Activated naive CD4-positive, alpha-beta T cell treated with anti-CD3 and anti-CD28 coated beads, Interleukin-2, amount 50 U/mL, for 72 hours (primary cell): Measurements from ENCODE around the gene TAS1R3. TPM values are rescaled to one million over a fixed set of nuclear protein-coding genes. Genes with fewer than 3 reads are reported as not detected.
A peak's percentile ranks its signal among the peaks of the same experiment; 100 is the strongest.

Source experiments
- ATAC-seq, 2 donors: fragments of 150-1000 bp; cut with Tn5 transposase; 2 replicates each; pipeline ENCODE4 v1.10.0; 2021; ENCODE audit warnings: mild to moderate bottlenecking in 2 of 2, moderate library complexity in 2 of 2
- DNase-seq, 2 donors: peaks; one replicate each; pipeline ENCODE4 v3.0.0; 2021 to 2022; ENCODE audit warnings: low spot score in 2 of 2
- H3K27ac Mint-ChIP-seq, 2 donors: one replicate each; pipeline ENCODE4 v1.8.0; 2022; ENCODE audit warnings: mild to moderate bottlenecking in 2 of 2, mixed read lengths in 2 of 2
- H3K36me3 Mint-ChIP-seq, 2 donors: one replicate each; pipeline ENCODE4 v1.8.0; 2022; ENCODE audit warnings: mixed read lengths in 2 of 2
- H3K9me3 Mint-ChIP-seq, 2 donors: one replicate each; pipeline ENCODE4 v1.8.0; 2022; ENCODE audit warnings: mixed read lengths in 2 of 2
- total RNA-seq, 2 donors: library from RNA; stranded (reverse); gene quantifications; one replicate each; pipeline ENCODE4 v1.2.3, GENCODE V29; 2022

The TAS1R3 gene
- total RNA-seq, 2 donors from 2014 or later = 0.32 to 0.43 TPM

DNA sequence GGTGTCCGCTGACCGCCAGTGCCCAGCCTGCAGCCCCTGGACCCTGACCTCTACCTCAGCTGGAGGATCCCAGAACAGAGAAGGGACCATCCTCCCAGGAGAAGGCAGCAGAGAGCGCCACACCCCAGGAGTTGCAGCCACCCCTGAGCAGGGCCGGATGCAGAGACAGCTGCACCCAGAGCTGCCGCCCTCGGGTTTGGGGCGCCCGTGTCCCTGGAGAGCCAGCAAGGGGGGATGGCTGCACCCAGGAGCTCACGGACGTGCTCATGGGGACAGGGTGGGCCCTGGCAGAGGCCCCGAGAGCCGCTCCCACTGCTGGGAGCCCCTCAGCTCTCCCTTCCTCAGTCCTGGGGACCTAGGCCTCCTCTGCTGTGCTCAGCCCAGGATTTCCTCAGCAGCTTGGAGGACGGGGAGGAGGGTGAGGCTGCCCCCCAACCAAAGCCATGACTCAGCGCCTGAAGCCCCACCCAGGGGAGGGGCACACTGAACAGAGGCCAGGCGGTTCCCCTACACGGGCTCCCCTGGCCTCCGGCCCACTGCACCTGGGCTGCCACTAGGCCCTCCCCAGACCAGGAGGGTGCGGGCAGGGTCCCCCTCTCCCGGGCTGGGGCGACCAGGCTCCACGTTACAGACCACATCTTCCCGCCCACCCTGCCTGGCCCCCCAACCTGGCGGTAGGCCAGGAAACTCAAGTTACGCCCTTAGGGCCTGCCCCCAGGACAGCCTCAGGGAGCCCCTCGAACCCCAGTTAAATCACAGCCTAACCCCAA is 25.6 kb upstream of the TAS1R3 start:
- Mint-ChIP-seq H3K9me3 (no peaks in the 10 kb centered on the region), H3K36me3 (peaks cover 0 to 7% of the 10 kb centered on the region in 2 donors), H3K27ac (peak overlapping the region in 1 of 2 donors; percentile 51)
- DNase-seq (peak in 1 of 2 donors; percentile 63), ATAC-seq (peak in 1 of 2 donors; percentile 25)

DNA sequence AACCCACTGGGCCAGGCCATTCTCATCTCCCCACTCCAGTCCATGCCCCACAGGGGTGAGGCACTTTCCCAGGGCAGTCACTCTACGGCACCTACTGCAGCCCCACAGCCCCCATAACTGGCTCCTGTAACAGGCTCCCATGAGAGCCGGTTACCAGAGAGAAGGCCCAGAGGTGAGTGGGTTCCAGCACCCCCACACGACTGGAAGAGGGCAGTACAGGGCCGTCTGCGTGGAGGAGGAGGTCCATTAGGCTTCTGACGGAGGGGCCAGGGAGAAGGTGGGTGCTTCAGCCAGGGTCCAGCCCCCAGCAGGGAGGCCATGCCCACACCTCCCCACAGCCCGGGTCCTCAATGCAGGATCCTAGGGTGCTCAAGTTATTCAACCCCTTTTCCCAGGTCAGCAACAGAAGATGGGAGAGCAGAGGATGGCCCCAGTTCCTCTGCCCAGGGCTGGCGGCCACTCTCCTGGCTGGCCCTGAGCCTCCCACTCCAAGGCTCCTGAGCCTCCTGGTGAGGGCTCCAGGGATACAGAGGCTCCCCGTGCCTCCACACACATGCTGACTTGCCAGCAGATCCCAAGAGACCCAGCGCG is 24.9 kb upstream of the TAS1R3 start:
- peaks cover 0 to 7% of the 10 kb centered on the region in 2 donors for H3K36me3 Mint-ChIP-seq
- DNase-seq (no peak), ATAC-seq (no peak)

DNA sequence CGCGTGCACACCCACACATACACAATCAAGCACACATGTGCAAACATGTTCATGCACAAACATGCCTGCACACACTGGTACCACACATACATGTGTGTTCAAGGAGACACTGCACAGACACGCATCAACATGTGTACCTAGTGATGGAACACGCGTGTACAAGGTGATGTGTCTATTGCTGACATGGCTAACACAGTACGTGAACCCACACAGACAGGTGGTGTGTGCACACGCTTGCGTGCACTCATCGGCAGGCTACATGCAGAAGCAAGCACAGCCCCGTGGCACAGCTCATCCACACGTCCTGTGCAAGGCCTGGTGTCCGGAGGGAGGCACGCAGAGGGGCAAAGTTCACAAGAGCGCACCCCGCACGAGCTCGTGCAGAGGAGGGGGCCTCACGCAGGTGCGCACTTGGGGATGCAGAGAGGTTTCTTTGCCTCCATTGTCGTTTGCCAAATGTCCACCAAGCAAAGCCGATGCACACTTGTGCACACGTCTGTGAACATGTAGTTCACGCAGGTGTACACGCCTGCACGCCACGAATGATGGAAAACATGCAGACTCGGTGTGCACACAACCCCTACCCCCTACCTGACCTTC is 24.3 kb upstream of the TAS1R3 start:
- no peaks in the 10 kb centered on the region for H3K9me3 Mint-ChIP-seq
- ATAC-seq (no peak), DNase-seq (no peak)
- peak overlapping the region; percentile 51 to 86 for H3K27ac Mint-ChIP-seq
- H3K36me3 Mint-ChIP-seq = peaks cover 0 to 7% of the 10 kb centered on the region in 2 donors

More for the DNA sequence above, 24.9 kb upstream of the TAS1R3 start:
- peak overlapping the region; percentile 51 to 86 for H3K27ac Mint-ChIP-seq
- no peaks in the 10 kb centered on the region for H3K9me3 Mint-ChIP-seq

DNA sequence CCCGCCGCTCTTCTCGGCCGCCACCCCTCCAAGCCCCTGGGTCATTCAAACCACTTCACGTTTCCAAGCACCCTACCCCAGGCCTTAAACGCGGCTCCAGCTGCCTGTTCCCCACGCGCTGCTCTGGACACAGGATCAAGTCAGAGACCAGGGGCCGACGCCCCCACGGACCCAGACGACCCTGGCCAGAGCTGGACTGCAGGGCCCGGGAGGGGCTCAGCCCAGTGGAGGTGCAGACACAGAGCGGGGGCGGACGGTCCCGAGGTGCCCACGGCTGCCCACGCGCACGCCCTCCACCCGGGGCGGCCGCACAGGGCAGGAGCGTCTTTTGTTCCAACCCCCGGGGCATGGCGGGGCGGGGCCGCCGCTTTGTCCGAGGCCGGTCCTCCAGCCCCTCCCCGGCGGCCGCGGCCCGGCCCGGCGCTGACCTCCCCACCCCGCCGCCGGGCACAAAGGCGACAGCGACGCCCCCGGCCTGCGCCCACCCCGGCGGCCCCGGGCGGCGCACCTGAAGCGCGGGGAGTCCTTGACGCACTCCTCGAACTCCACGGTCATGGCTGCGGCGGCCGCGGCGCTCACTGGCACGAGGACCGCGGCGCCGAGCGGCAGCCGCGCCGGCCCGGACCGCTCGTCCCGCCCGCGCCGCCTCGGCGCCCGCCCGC is 23.7 kb upstream of the TAS1R3 start:
- Mint-ChIP-seq H3K27ac (peak overlapping the region; percentile 51 to 65), H3K9me3 (no peaks in the 10 kb centered on the region), H3K36me3 (peaks cover 0 to 7% of the 10 kb centered on the region in 2 donors)
- ATAC-seq (peak in 1 of 2 donors; percentile 3), DNase-seq (no peak)

DNA sequence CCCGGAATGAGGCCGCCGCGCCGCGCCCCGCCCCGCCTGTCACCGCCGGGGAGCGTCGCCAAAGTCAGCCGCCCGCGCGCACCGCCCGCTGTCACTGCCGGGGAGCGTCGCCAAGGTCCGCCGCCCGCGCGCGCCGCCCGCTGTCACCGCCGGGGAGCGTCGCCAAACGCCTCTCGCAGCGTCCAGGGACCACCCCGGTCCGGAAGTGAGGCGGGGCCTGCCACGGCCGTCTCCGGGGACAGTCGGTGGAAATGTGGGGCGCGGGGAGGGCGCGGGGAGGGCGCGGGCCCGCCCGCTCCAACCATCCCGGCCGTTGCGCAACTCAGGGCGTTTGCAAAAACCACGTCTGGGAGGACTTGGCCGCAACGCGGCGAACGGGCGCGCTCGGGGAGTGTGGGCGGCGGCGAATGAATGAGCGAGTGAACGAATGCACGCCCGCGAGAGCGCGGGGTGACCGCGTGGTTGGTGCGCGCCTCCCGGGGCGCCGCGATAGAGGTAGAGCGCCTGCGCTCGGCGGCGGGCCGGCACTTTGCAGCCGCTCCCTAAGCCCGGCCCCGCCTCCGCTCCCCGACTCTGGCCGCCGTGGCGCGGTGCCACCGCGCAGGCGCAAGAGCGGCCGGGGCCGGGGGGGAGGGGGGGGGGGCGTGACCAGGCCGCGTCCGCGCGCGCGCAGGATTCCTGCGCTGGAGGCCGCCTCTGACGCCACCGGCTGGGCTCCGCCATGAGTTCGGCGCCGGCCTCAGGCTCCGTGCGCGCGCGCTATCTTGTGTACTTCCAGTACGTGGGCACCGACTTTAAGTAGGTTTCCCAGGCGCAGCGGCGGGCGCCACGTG is 22.9 kb upstream of the TAS1R3 start, which contains the start of the genes ACAP3 and PUSL1:
ACAP3 (minus strand) TSS at position 8 of the 833 bp plus-strand sequence. CDS start 115 bp downstream, outside the sequence.
PUSL1 (plus strand) TSS at position 675 of the 833 bp plus-strand sequence; CDS start at position 722, 47 bp downstream.
- ATAC-seq (peak; percentile 79 to 80), DNase-seq (peak; percentile 90 to 96)
- H3K9me3 Mint-ChIP-seq = no peaks in the 10 kb centered on the region
- peaks cover 0 to 7% of the 10 kb centered on the region in 2 donors for H3K36me3 Mint-ChIP-seq
- H3K27ac Mint-ChIP-seq = peak within 1 kb of the TSS; percentile 63 to 87

DNA sequence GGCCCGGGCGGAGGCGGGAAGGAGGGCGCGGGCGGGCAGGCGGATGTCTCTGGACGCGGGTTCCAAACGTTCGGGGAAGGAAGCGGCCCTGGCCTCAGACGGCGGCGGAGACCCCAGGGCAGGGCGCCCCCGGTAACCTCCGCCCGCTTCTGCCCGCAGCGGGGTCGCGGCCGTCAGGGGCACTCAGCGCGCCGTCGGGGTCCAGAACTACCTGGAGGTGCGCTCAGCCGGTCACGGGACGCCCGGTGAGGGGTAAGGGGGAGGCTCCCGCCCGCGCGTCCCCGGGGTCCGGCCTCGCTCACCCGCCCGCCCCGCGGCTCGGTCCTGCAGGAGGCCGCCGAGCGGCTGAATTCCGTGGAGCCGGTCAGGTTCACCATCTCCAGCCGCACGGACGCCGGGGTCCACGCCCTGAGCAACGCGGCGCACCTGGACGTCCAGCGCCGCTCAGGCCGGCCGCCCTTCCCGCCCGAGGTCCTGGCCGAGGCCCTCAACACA is 22.3 kb upstream of the TAS1R3 start:
- Mint-ChIP-seq H3K9me3 (no peaks in the 10 kb centered on the region), H3K27ac (peak overlapping the region; percentile 63 to 87), H3K36me3 (peaks cover 0 to 7% of the 10 kb centered on the region in 2 donors)
- no peak for DNase-seq
- peak in 1 of 2 donors; percentile 1 for ATAC-seq

DNA sequence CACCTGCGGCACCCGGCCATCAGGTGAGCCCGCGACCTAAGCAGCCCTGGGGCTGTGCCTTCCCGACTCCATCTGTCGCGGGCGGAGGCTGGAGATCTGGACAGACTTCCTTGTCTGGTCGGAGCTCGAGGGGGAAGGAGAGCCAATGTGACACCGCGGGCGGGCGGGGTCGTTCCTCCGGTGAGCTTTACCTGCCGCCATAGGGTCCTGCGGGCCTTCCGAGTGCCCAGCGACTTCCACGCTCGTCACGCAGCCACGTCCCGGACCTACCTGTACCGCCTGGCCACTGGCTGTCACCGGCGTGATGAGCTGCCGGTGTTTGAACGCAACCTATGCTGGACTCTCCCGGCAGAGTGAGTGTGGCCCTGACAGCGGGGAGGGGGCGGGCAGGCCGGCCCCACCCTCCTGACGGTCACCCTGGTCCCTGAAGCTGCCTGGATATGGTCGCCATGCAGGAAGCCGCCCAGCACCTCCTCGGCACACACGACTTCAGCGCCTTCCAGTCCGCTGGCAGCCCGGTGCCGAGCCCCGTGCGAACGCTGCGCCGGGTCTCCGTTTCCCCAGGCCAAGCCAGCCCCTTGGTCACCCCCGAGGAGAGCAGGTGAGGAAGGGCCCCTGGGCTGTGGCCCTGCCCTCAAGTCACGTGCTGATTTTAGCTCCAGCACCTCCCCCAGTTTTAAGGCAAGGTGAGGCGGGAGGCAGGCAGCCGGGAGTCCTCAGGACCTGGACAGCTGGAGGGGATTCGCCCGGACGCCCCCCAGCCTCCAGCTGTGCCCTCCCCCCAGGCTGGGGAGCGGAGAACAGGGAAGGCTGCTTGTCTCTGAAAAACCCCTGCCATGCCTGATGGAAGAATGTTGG is 21.6 kb upstream of the TAS1R3 start:
- H3K9me3 Mint-ChIP-seq = no peaks in the 10 kb centered on the region
- H3K27ac Mint-ChIP-seq = peak overlapping the region; percentile 36 to 63
- H3K36me3 Mint-ChIP-seq = peaks cover 0 to 7% of the 10 kb centered on the region in 2 donors
- DNase-seq (no peak), ATAC-seq (no peak)

DNA sequence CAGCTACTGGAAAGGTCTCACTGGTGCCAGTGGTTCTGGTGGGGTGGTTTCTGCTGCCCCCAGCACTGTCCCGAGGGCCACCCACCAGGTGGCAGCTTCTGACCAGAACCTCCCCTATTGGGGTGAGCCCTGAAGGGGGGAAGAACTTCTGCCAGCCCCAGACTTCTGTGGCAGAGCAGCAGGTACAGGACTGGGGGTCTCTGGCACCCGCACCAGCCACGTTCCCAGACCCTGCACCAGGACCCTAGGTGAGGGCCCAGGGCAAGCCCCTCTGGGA is 21.0 kb upstream of the TAS1R3 start:
- H3K9me3 Mint-ChIP-seq = no peaks in the 10 kb centered on the region
- ATAC-seq (no peak), DNase-seq (no peak)
- peak overlapping the region in 1 of 2 donors; percentile 63 for H3K27ac Mint-ChIP-seq
- H3K36me3 Mint-ChIP-seq = peaks cover 0 to 7% of the 10 kb centered on the region in 2 donors

DNA sequence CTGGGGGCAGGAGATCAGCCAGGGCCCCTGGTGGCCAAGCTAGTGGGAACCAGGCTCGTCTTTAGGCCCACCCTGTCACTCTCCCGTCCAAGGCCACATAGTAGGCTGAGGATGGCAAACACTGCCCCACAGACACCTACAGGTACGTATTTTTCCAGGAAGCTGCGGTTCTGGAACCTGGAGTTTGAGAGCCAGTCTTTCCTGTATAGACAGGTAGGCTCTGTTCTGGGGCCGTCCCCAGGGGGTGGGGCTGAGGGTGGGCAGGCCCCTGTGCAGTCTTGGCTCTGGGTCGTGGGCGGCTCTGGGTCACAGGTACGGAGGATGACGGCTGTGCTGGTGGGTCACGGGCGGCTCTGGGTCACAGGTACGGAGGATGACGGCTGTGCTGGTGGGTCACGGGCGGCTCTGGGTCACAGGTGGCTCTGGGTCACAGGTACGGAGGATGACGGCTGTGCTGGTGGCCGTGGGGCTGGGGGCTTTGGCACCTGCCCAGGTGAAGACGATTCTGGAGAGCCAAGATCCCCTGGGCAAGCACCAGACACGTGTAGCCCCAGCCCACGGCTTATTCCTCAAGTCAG is 20.5 kb upstream of the TAS1R3 start:
- ATAC-seq = no peak

DNA sequence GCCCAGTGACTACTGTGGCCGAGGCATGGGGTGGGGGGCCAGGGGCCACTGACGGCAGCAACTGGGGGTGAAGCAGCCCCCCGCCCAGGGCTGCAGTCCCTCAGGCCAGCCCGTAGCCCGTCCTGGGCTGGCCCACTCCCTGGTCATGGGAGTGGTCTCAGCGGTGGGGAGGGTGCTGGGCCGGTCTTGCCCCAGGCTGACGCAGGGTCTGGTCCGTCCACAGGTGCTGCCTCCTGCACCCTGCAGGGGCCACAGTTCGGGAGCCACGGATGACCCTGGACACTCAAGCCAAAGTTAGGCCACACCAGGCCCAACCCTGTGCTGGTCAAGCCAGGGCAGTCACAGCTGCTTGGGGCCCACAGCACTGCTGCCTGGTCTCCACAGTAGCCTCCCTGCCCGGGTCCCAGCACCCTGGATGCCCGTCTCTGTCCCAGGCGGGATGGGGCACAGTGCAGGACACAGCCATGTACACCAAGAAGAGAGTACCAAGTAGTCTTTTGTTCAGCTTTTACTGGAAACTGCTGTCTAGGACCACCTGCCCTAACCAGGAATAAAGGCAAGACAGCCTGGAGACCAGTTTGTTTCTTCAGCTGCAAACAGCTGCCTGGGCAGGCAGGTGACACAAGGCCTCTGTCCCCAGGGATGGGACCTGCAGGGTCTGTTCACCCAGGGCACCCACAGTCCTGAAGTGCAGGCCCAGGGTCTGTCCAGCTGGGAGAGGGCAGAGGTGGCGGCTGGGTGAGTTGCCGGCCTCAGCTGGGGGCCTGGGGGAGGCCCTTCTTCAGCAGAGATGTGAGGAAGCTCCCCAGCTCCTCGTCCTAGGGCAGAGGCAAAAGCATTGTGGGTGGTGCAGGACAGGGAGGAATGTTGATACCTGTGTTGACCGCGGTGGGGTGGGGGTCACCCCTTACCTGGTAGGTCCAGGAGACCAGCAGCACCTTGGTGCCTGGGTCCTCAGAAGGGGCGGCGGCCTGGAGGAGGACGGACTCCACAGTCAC is 19.7 kb upstream of the TAS1R3 start:
- DNase-seq (no peak), ATAC-seq (no peak)
- Mint-ChIP-seq H3K27ac (peak overlapping the region in 1 of 2 donors; percentile 27), H3K9me3 (no peaks in the 10 kb centered on the region), H3K36me3 (peaks cover 0 to 7% of the 10 kb centered on the region in 2 donors)

More for the DNA sequence above, 20.5 kb upstream of the TAS1R3 start:
- no peak for DNase-seq
- Mint-ChIP-seq H3K27ac (peak overlapping the region in 1 of 2 donors; percentile 27), H3K9me3 (no peaks in the 10 kb centered on the region), H3K36me3 (peaks cover 0 to 7% of the 10 kb centered on the region in 2 donors)

DNA sequence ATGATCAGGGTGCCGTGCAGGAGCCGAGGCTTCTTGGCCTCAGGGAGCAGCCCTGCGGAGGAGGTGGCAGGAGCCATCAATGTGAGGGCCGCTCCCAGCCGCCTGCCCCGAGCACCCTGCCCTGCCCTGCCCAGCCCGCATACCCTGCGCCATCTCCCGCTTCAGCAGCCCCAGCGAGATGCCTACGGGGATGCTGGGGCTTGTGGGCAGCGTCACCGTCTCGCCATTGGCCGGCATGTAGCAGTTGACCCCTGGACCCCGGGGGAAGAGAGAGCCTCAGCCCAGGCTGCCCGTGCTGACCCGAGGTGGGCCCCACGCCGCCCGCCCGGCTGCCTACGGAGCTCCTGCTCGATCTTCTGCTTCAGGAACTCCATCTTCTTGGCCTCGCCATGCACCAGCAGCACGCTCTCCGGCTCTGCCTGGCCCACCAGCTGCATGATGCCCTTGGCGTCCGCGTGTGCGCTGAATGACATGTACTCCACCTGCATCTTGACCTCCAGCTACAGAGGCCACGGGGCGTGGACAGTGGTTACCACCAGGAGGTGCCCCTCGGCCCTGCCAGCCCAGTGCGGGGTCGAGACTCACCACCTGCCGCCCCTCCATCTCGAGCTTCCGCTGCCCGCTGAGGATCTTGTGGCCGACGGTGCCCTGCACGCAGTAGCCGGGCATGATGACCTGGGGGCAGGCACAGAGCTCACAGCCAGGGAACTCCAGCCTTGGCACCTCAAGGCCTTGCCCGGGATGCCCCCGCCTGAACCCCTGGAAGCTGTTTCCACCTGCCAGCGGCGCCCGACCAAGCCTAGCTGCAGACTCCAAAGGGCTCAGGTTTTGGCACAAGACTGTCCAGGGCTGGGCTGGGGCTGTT is 18.4 kb upstream of the TAS1R3 start:
- H3K36me3 Mint-ChIP-seq = no peaks in the 10 kb centered on the region
- H3K9me3 Mint-ChIP-seq = no peaks in the 10 kb centered on the region
- DNase-seq (no peak), ATAC-seq (no peak)
- no peak overlapping the region for H3K27ac Mint-ChIP-seq

DNA sequence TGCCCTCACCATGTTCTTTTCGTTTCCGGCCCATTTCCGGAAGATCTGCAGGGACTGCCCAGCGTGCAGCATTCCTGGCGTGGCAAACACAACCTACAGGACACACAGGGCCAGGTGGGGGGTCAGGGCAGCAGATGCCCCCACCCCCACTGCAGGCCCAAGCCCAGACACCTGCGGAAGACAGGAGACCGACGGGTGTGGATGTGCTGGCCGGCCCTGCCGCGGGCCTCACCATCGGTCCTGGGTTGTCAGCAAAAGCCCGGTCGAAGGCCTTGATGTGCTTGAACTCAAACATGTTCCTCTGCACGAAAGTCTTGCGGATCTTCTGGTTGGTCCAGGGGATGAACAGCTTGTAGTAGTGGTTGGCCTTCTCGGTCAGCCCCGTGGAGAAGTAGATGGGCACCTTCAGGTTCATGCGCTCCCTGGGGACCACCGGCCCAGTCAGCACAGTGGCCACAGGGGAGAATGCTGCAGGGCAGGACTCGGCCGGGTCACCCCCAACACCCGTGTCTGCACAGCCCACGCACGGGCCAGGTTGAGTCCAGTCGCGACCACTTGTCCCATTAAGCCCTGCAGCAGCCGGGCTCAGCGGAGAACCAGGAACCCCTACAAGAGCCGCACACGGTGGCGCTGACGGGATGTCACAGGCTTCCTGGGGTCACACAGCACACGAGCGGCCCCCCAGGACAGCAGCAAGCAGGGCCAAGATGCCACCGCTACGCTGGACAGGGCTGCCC is 17.4 kb upstream of the TAS1R3 start:
- DNase-seq (no peak), ATAC-seq (no peak)
- H3K9me3 Mint-ChIP-seq = no peaks in the 10 kb centered on the region
- no peaks in the 10 kb centered on the region for H3K36me3 Mint-ChIP-seq
- H3K27ac Mint-ChIP-seq = no peak overlapping the region

DNA sequence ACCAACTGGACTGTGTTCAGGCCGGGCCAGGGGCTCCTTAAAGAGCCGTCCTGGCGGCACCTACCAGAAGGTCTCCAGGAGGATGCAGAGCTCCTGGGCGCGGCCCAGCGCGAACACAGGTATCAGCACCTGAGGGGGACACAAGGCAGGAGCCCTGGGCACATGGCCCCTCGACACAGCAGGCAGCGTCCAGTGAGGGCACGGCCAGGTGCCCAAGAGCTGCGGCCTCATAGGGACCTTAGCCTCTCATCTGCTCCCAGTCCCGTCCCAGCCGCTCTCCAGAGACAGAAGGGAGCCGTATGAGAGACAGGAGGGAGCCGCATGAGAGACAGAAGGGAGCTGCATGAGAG is 16.9 kb upstream of the TAS1R3 start:
- Mint-ChIP-seq H3K27ac (no peak overlapping the region), H3K9me3 (no peaks in the 10 kb centered on the region), H3K36me3 (no peaks in the 10 kb centered on the region)
- no peak for ATAC-seq
- DNase-seq = no peak
